Prostate gland (tissue), 2 donors: ENCODE measurements around the gene SLC24A3.

Source experiments
- POLR2A ChIP-seq: fragments of 450-650 bp; IDR thresholded peaks from one replicate; pipeline ENCODE4 v1.6.1; 2016; ENCODE audit warnings: antibody characterized with exemption, mild to moderate bottlenecking
- POLR2AphosphoS5 ChIP-seq: sonication (generic); formaldehyde crosslinking; IDR thresholded peaks from one replicate; pipeline ENCODE4 v1.6.1; 2017; ENCODE audit warnings: antibody characterized with exemption
- TF ChIP-seq, protein P1 (sequence below), 4 experiments: fragments of 200-600 bp in 2 of 4; fragments of 450-650 bp in 2 of 4; sonication (generic) in 2 of 4; IDR thresholded peaks; 1 replicate in 3 of 4; 2 replicates in 1 of 4; pipeline ENCODE4 v1.5.1; 2016 to 2019; ENCODE audit warnings: antibody characterized with exemption in 4 of 4, mild to moderate bottlenecking in 2 of 4, moderate library complexity in 2 of 4

DNA sequence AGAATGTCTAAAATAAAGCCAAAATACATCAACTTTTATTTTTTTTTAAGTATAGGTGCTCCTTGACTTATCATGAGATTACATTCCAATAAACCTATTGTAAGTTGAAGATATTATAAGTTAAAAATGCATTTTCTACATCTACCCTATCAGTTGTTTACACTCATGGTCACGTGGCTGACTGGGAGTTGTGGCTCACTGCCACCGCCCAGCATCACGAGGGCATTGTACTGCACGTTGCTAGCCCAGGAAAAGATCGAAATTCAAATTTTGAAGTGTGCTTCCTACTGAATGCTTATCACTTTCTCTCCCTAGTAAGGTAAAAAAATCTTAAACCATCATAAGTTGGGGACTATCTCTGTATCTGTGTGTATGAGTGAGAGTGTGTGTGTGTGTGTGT, 419.0 kb downstream of the SLC24A3 start:
- TF ChIP-seq, protein P1, sequence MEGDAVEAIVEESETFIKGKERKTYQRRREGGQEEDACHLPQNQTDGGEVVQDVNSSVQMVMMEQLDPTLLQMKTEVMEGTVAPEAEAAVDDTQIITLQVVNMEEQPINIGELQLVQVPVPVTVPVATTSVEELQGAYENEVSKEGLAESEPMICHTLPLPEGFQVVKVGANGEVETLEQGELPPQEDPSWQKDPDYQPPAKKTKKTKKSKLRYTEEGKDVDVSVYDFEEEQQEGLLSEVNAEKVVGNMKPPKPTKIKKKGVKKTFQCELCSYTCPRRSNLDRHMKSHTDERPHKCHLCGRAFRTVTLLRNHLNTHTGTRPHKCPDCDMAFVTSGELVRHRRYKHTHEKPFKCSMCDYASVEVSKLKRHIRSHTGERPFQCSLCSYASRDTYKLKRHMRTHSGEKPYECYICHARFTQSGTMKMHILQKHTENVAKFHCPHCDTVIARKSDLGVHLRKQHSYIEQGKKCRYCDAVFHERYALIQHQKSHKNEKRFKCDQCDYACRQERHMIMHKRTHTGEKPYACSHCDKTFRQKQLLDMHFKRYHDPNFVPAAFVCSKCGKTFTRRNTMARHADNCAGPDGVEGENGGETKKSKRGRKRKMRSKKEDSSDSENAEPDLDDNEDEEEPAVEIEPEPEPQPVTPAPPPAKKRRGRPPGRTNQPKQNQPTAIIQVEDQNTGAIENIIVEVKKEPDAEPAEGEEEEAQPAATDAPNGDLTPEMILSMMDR (IDR thresholded peaks at IDR 0.05): no peak
- TF ChIP-seq POLR2A (no peak), POLR2AphosphoS5 (no peak)
